GM23338 (cell line): Measurements from ENCODE around the gene AMPD3. TPM values are rescaled to one million over a fixed set of nuclear protein-coding genes. Genes with fewer than 3 reads are reported as not detected.

Experiments used
- ATAC-seq: fragments of 200-7000 bp; cut with Tn5 transposase; 3 replicates; pipeline ENCODE4 v1.9.1; 2020
- DNase-seq: peaks from one replicate; pipeline ENCODE4 v3.0.0-alpha.2; 2015; ENCODE audit warnings: low spot score
- H2AFZ ChIP-seq: fragments of 200-600 bp; sonication (generic); 2 replicates; pipeline ENCODE4 v1.8.0; 2016; ENCODE audit warnings: antibody characterized with exemption, mild to moderate bottlenecking, moderate library complexity
- H3F3A ChIP-seq: fragments of 200-600 bp; sonication (generic); replicated peaks from 2 replicates; pipeline ENCODE4 v1.8.0; 2017; ENCODE audit warnings: antibody characterized with exemption, mixed run types, low read depth
- H3K27ac ChIP-seq: fragments of 200-600 bp; sonication (generic); 2 replicates; pipeline ENCODE4 v1.6.1; 2016; ENCODE audit warnings: low read depth
- H3K27me3 ChIP-seq: fragments of 200-600 bp; sonication (generic); 2 replicates; pipeline ENCODE4 v1.8.0; 2016; ENCODE audit warnings: mild to moderate bottlenecking, mixed run types, moderate library complexity; ENCODE audit not compliant: insufficient read depth
- H3K36me3 ChIP-seq: fragments of 200-600 bp; sonication (generic); 2 replicates; pipeline ENCODE4 v1.8.0; 2016; ENCODE audit warnings: mild to moderate bottlenecking; ENCODE audit not compliant: insufficient read depth
- H3K4me1 ChIP-seq: fragments of 200-600 bp; sonication (generic); 2 replicates; pipeline ENCODE4 v1.8.0; 2016; ENCODE audit warnings: mild to moderate bottlenecking, moderate library complexity; ENCODE audit not compliant: insufficient read depth
- H3K4me2 ChIP-seq: fragments of 200-600 bp; sonication (generic); 2 replicates; pipeline ENCODE4 v1.7.1; 2017; ENCODE audit warnings: mixed run types
- H3K4me3 ChIP-seq: fragments of 200-600 bp; sonication (generic); 2 replicates; pipeline ENCODE4 v1.6.1; 2016; ENCODE audit warnings: mixed run types
- H3K79me2 ChIP-seq: fragments of 200-600 bp; sonication (generic); replicated peaks from 2 replicates; pipeline ENCODE4 v1.8.0; 2017; ENCODE audit warnings: mild to moderate bottlenecking; ENCODE audit not compliant: insufficient read depth
- H3K9me2 ChIP-seq: fragments of 200-600 bp; sonication (generic); 2 replicates; pipeline ENCODE4 v1.8.0; 2017; ENCODE audit not compliant: insufficient read depth
- H4K20me1 ChIP-seq: fragments of 200-600 bp; sonication (generic); replicated peaks from 2 replicates; pipeline ENCODE4 v1.8.0; 2017; ENCODE audit warnings: mild to moderate bottlenecking; ENCODE audit not compliant: insufficient read depth
- H3K27ac Mint-ChIP-seq: 2 replicates; pipeline ENCODE4 v1.8.0; 2020; ENCODE audit warnings: inconsistent platforms, mild to moderate bottlenecking, moderate library complexity, mixed read lengths
- H3K27me3 Mint-ChIP-seq: 3 replicates; pipeline ENCODE4 v1.8.0; 2022; ENCODE audit warnings: low read depth, mild to moderate bottlenecking, moderate library complexity, mixed read lengths, inconsistent platforms; ENCODE audit not compliant: insufficient read depth, poor library complexity
- H3K36me3 Mint-ChIP-seq: 3 replicates; pipeline ENCODE4 v1.8.0; 2021; ENCODE audit warnings: low read depth, mild to moderate bottlenecking, inconsistent platforms, moderate library complexity, mixed read lengths
- H3K4me1 Mint-ChIP-seq: 3 replicates; pipeline ENCODE4 v1.8.0; 2020; ENCODE audit warnings: mild to moderate bottlenecking, inconsistent platforms, mixed read lengths
- H3K4me3 Mint-ChIP-seq: 3 replicates; pipeline ENCODE4 v1.8.0; 2021; ENCODE audit warnings: moderate library complexity, mild to moderate bottlenecking, inconsistent platforms, mixed read lengths
- H3K9me3 Mint-ChIP-seq: 3 replicates; pipeline ENCODE4 v1.8.0; 2020; ENCODE audit warnings: moderate library complexity, mild to moderate bottlenecking, inconsistent platforms, mixed read lengths
- CREB1 ChIP-seq: fragments of 250-450 bp; sonication (Bioruptor Pico); IDR thresholded peaks from 2 replicates; pipeline ENCODE4 v1.5.0; 2020; ENCODE audit warnings: low read depth, mild to moderate bottlenecking, moderate library complexity
- CTCF ChIP-seq, 2 experiments: fragments of 200-600 bp in 1 of 2; sonication (generic) in 1 of 2; conservative IDR thresholded peaks; 2 replicates each; pipeline versions ENCODE4 v1.5.1 to v1.6.1; 2016 to 2017; ENCODE audit warnings: antibody characterized with exemption in 2 of 2, low read depth in 2 of 2, mild to moderate bottlenecking in 2 of 2, moderate library complexity in 1 of 2
- ETS1 ChIP-seq: IDR thresholded peaks from 2 replicates; pipeline ENCODE4 v1.6.1; 2016; ENCODE audit warnings: antibody characterized with exemption
- EZH2 ChIP-seq: fragments of 200-600 bp; sonication (generic); IDR thresholded peaks from one replicate; pipeline ENCODE4 v1.8.0; 2017; ENCODE audit warnings: antibody characterized with exemption, mild to moderate bottlenecking, low read depth; ENCODE audit not compliant: unreplicated experiment
- EZH2phosphoT487 ChIP-seq: fragments of 200-600 bp; sonication (generic); IDR thresholded peaks from one replicate; pipeline ENCODE4 v1.8.1; 2018; ENCODE audit warnings: antibody characterized with exemption; ENCODE audit not compliant: unreplicated experiment
- JUNB ChIP-seq: IDR thresholded peaks from one replicate; pipeline ENCODE4 v1.6.1; 2016; ENCODE audit warnings: antibody characterized with exemption; ENCODE audit not compliant: unreplicated experiment
- NANOG ChIP-seq: IDR thresholded peaks from 2 replicates; pipeline ENCODE4 v1.6.1; 2016; ENCODE audit warnings: antibody characterized with exemption, borderline replicate concordance
- POLR2AphosphoS5 ChIP-seq: IDR thresholded peaks from 2 replicates; pipeline ENCODE4 v1.6.1; 2016; ENCODE audit warnings: antibody characterized with exemption, low read depth
- REST ChIP-seq: IDR thresholded peaks from one replicate; pipeline ENCODE4 v1.6.1; 2018; ENCODE audit warnings: antibody characterized with exemption; ENCODE audit not compliant: unreplicated experiment
- STAT1 ChIP-seq: IDR thresholded peaks from one replicate; pipeline ENCODE4 v1.6.1; 2016; ENCODE audit warnings: antibody characterized with exemption; ENCODE audit not compliant: unreplicated experiment
- ZNF114 ChIP-seq: fragments of 250-450 bp; sonication (Bioruptor Pico); IDR thresholded peaks from 2 replicates; pipeline ENCODE4 v1.5.0; 2020; ENCODE audit warnings: mild to moderate bottlenecking, moderate library complexity
- ZNF331 ChIP-seq: fragments of 250-450 bp; sonication (Bioruptor Pico); IDR thresholded peaks from 2 replicates; pipeline ENCODE4 v1.5.0; 2020; ENCODE audit warnings: low read depth, mild to moderate bottlenecking, moderate library complexity
- ZNF462 ChIP-seq: fragments of 250-450 bp; sonication (Bioruptor Pico); IDR thresholded peaks from 2 replicates; pipeline ENCODE4 v1.5.0; 2020; ENCODE audit warnings: mild to moderate bottlenecking, moderate library complexity
- polyA plus RNA-seq: library from polyadenylated mRNA; unstranded; fragments of >200 nt; fragmentation: Nextera tagmentation; extraction: Ambion mirVana; gene quantifications from 2 replicates; pipeline ENCODE4 v1.2.1, GENCODE V29; 2016
- total RNA-seq: library from RNA; depleted of rRNA; stranded (reverse); fragments of >200 nt; shearing (Covaris generic); gene quantifications from 2 replicates; pipeline ENCODE4 v1.2.3, GENCODE V29; 2014

Gene AMPD3
- total and polyA plus RNA-seq, 2 experiments from 2014 or later = 1.6 to 2.1 TPM

- peaks cover 3% of the 10 kb centered on the region for H3K36me3 Mint-ChIP-seq
- DNase-seq (no peak), ATAC-seq (no peak)
- no peaks in the 10 kb centered on the region for H3K9me2 ChIP-seq
- no peaks in the 10 kb centered on the region for H3K36me3 ChIP-seq
- peaks cover 4% of the 10 kb centered on the region; the same call in 1 of the 2 replicates for H3K27me3 ChIP-seq
- no peaks in the 10 kb centered on the region for H3K79me2 ChIP-seq
- no peak overlapping the region for H3K4me3 Mint-ChIP-seq
- H3K4me3 ChIP-seq = no peak overlapping the region
- H3K27me3 Mint-ChIP-seq = peaks cover 6% of the 10 kb centered on the region
- TF ChIP-seq EZH2phosphoT487 (no peak), CREB1 (CRISPR knock-in tag) (no peak), ETS1 (no peak), ZNF331 (CRISPR knock-in tag) (no peak), CTCF (conservative IDR thresholded peaks at IDR 0.05; ENCODE audit: low read depth in 2 of 2) (no peak), ZNF462 (CRISPR knock-in tag) (no peak), REST (no peak), NANOG (no peak), STAT1 (no peak), ZNF114 (CRISPR knock-in tag) (no peak), POLR2AphosphoS5 (no peak), JUNB (no peak), EZH2 (no peak)
- H3K9me3 Mint-ChIP-seq = peaks cover 16% of the 10 kb centered on the region
- H3K27ac Mint-ChIP-seq = no peak overlapping the region
- H3K4me2 ChIP-seq = no peak overlapping the region
- no peak overlapping the region for H2AFZ ChIP-seq
- peaks cover 8% of the 10 kb centered on the region for H3K4me1 ChIP-seq
- H4K20me1 ChIP-seq = no peaks in the 10 kb centered on the region
- no peak overlapping the region for H3K27ac ChIP-seq
- peaks cover 8% of the 10 kb centered on the region for H3K4me1 Mint-ChIP-seq
- no peaks in the 10 kb centered on the region for H3F3A ChIP-seq
Measured at GRCh38 chr11:10544491-10545465, 89.7 kb downstream of the AMPD3 start.
